GM23248 (cell line): Measurements from ENCODE around the gene ZMIZ2. TPM values are rescaled to one million over a fixed set of nuclear protein-coding genes. Genes with fewer than 3 reads are reported as not detected.
"Not testable (repeated sequence)": the region's sequence is repeated elsewhere in the genome, so short reads cannot be mapped to it uniquely, and the experiment has no call there.

Source experiments
- DNase-seq: peaks from one replicate; pipeline ENCODE4 v3.0.0-alpha.2; 2015
- H2AFZ ChIP-seq: fragments of 200-600 bp; sonication (generic); 2 replicates; pipeline ENCODE4 v1.6.1; 2016; ENCODE audit warnings: antibody characterized with exemption
- H3F3A ChIP-seq: fragments of 200-600 bp; sonication (generic); 2 replicates; pipeline ENCODE4 v1.6.1; 2016; ENCODE audit warnings: mild to moderate bottlenecking, antibody characterized with exemption, mixed run types; ENCODE audit not compliant: insufficient read depth
- H3K27ac ChIP-seq: fragments of 200-600 bp; sonication (generic); 2 replicates; pipeline ENCODE4 v1.5.1; 2016; ENCODE audit warnings: mild to moderate bottlenecking
- H3K27me3 ChIP-seq: fragments of 200-600 bp; sonication (generic); replicated peaks from 2 replicates; pipeline ENCODE4 v1.6.1; 2016; ENCODE audit warnings: mild to moderate bottlenecking; ENCODE audit not compliant: insufficient read depth
- H3K36me3 ChIP-seq: fragments of 200-600 bp; sonication (generic); 2 replicates; pipeline ENCODE4 v1.6.1; 2016; ENCODE audit warnings: low read depth, mild to moderate bottlenecking
- H3K4me1 ChIP-seq: fragments of 200-600 bp; sonication (generic); 2 replicates; pipeline ENCODE4 v1.6.1; 2016; ENCODE audit warnings: mild to moderate bottlenecking; ENCODE audit not compliant: insufficient read depth
- H3K4me2 ChIP-seq: fragments of 200-600 bp; sonication (generic); one replicate; pipeline ENCODE4 v1.6.1; 2016; ENCODE audit warnings: mild to moderate bottlenecking; ENCODE audit not compliant: unreplicated experiment
- H3K4me3 ChIP-seq: fragments of 200-600 bp; sonication (generic); 2 replicates; pipeline ENCODE4 v1.5.1; 2016; ENCODE audit warnings: mild to moderate bottlenecking
- H3K79me2 ChIP-seq: fragments of 200-600 bp; sonication (generic); 2 replicates; pipeline ENCODE4 v1.6.1; 2016; ENCODE audit warnings: mild to moderate bottlenecking; ENCODE audit not compliant: insufficient read depth
- H3K9ac ChIP-seq: fragments of 200-600 bp; sonication (generic); 2 replicates; pipeline ENCODE4 v1.6.1; 2016; ENCODE audit warnings: mild to moderate bottlenecking
- H3K9me2 ChIP-seq: fragments of 200-600 bp; sonication (generic); 2 replicates; pipeline ENCODE4 v1.6.1; 2016; ENCODE audit warnings: mixed run types, mild to moderate bottlenecking, moderate library complexity; ENCODE audit not compliant: insufficient read depth
- H3K9me3 ChIP-seq: fragments of 200-600 bp; sonication (generic); one replicate; pipeline ENCODE4 v1.6.1; 2017; ENCODE audit warnings: low read depth
- H4K20me1 ChIP-seq: fragments of 200-600 bp; sonication (generic); 2 replicates; pipeline ENCODE4 v1.6.0; 2016; ENCODE audit not compliant: insufficient read depth
- EZH2 ChIP-seq: fragments of 200-600 bp; sonication (generic); IDR thresholded peaks from 2 replicates; pipeline ENCODE4 v1.6.1; 2018; ENCODE audit warnings: antibody characterized with exemption, mild to moderate bottlenecking; ENCODE audit not compliant: insufficient read depth, poor library complexity, severe bottlenecking
- EZH2phosphoT487 ChIP-seq: fragments of 200-600 bp; sonication (generic); IDR thresholded peaks from 2 replicates; pipeline ENCODE4 v1.6.1; 2018; ENCODE audit warnings: antibody characterized with exemption, moderate library complexity, mild to moderate bottlenecking, low read depth; ENCODE audit not compliant: insufficient read depth
- WGBS, 2 experiments: methylation state at CpG; one replicate each; pipeline ENCODE4 v1.1.6; 2015 to 2017; ENCODE audit warnings: low lambda C conversion rate in 2 of 2, low coverage in 1 of 2; ENCODE audit errors: missing lambda C conversion rate in 2 of 2; 5-methylcytosine and 5-hydroxymethylcytosine counted together
- in situ Hi-C: fragments of 300-500 bp; cut with MboI; formaldehyde crosslinking; loops from 2 replicates; pipeline ENCODE4 v1.15.0; 2020
- polyA plus RNA-seq: library from polyadenylated mRNA; unstranded; fragments of >200 nt; fragmentation: Nextera tagmentation; extraction: Ambion mirVana; gene quantifications from 2 replicates; pipeline ENCODE4 v1.2.1, GENCODE V29; 2016
- total RNA-seq: library from RNA; depleted of rRNA; stranded (reverse); fragments of >200 nt; shearing (Covaris generic); gene quantifications from 2 replicates; pipeline ENCODE4 v1.2.3, GENCODE V29; 2014

ZMIZ2 gene
- total and polyA plus RNA-seq, 2 experiments from 2014 or later, result 7.8 to 9.7 TPM

DNA sequence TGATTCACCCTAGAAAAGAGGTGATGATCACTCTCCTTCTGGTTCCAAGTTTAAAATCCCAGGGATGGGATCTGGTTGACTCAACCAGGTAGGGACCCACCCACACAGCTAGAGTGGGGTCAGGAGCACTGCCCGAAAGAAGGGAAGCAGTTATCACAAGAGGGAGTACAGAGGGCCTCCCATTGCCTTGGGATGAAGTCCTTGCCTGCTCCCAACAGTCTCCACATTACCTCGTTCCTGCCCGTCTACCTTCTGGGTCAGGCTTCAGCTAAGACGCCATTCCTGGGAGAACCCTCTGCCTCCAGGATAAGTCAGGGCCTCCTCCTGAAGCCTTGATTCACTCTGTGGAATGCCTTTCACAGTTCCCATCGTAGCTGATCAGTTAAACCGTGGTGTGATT, 23.8 kb downstream of the ZMIZ2 start:
- Histone ChIP-seq H4K20me1 (no peaks in the 10 kb centered on the region), H3K36me3 (no peaks in the 10 kb centered on the region), H3K27ac (no peak overlapping the region), H3K9ac (no peak overlapping the region), H3K27me3 (no peaks in the 10 kb centered on the region), H2AFZ (no peak overlapping the region), H3K4me3 (no peak overlapping the region), H3K9me2 (no peaks in the 10 kb centered on the region), H3K79me2 (no peaks in the 10 kb centered on the region), H3K4me2 (no peak overlapping the region), H3F3A (peaks cover 23% of the 10 kb centered on the region), H3K4me1 (peaks cover 30% of the 10 kb centered on the region), H3K9me3 (no peaks in the 10 kb centered on the region)
- in situ Hi-C loops, result no loop called here
- TF ChIP-seq EZH2 (no peak), EZH2phosphoT487 (no peak)
- WGBS, 2 experiments, result 62 to 63% methylated on average over 6 of the region's 6 CpGs
- DNase-seq, result no peak

GRCh38 chr7:44772867-44773266, 24.2 kb downstream of the ZMIZ2 start:
- no peak overlapping the region for H2AFZ ChIP-seq
- in situ Hi-C loops, result no loop called here
- no peaks in the 10 kb centered on the region for H3K9me3 ChIP-seq
- no peak overlapping the region for H3K27ac ChIP-seq
- H3K4me3 ChIP-seq, result no peak overlapping the region
- no peak for DNase-seq
- no peak overlapping the region for H3K4me2 ChIP-seq
- H3K4me1 ChIP-seq, result peaks cover 26% of the 10 kb centered on the region
- H3K9ac ChIP-seq, result no peak overlapping the region
- no peaks in the 10 kb centered on the region for H3K79me2 ChIP-seq
- TF ChIP-seq EZH2phosphoT487, result no peak
- no peak for TF ChIP-seq EZH2
- H3K9me2 ChIP-seq, result no peaks in the 10 kb centered on the region
- H4K20me1 ChIP-seq, result no peaks in the 10 kb centered on the region
- WGBS, 2 experiments, result 69 to 70% methylated on average over 10 of the region's 10 CpGs
- peaks cover 23% of the 10 kb centered on the region for H3F3A ChIP-seq
- no peaks in the 10 kb centered on the region for H3K36me3 ChIP-seq
- H3K27me3 ChIP-seq, result no peaks in the 10 kb centered on the region

DNA sequence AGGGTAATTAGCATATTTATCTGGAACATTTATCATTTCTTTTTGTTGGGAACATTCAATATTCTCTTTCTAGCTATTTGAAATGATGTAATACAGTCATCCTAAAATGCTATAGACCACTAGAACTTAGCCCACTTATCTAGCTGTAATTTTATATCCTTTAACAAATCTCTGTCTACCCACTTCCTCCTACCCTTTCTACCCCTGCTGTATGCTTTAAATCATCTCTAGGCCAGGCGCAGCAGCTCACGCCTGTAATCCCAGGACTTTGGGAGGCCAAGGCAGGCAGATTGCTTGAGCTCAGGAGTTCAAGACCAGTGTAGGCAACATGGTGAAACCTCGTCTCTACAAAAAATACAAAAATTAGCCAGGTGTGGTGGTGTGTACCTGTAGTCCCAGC, 25.8 kb downstream of the ZMIZ2 start:
- DNase-seq, H3K4me2 ChIP-seq, H3K27ac ChIP-seq, H4K20me1 ChIP-seq, H3K9me3 ChIP-seq, in situ Hi-C loops, H3K9me2 ChIP-seq, H3K4me1 ChIP-seq, H3K9ac ChIP-seq, H3K36me3 ChIP-seq, H2AFZ ChIP-seq, H3K4me3 ChIP-seq, H3K27me3 ChIP-seq, H3K79me2 ChIP-seq: not testable (repeated sequence)
- WGBS, 2 experiments, result 70 to 76% methylated on average over 3 of the region's 3 CpGs
- H3F3A ChIP-seq, result peaks cover 15% of the 10 kb centered on the region; the same call in 1 of the 2 replicates

- no peaks in the 10 kb centered on the region for H3K36me3 ChIP-seq
- H3F3A ChIP-seq, result peaks cover 5% of the 10 kb centered on the region; the same call in 1 of the 2 replicates
- H3K79me2 ChIP-seq, result no peaks in the 10 kb centered on the region
- H3K27me3 ChIP-seq, result no peaks in the 10 kb centered on the region
- no peak overlapping the region for H3K9ac ChIP-seq
- no peaks in the 10 kb centered on the region for H3K9me3 ChIP-seq
- no peak overlapping the region for H3K4me2 ChIP-seq
- in situ Hi-C loops, result no loop called here
- no peaks in the 10 kb centered on the region for H4K20me1 ChIP-seq
- H3K4me3 ChIP-seq, result no peak overlapping the region
- H3K9me2 ChIP-seq, result no peaks in the 10 kb centered on the region
- no peak overlapping the region for H2AFZ ChIP-seq
- TF ChIP-seq EZH2 (no peak), EZH2phosphoT487 (no peak)
- no peak for DNase-seq
- no peak overlapping the region for H3K27ac ChIP-seq
- no peaks in the 10 kb centered on the region for H3K4me1 ChIP-seq
- 73 to 76% methylated on average over 6 of the region's 6 CpGs for WGBS, 2 experiments
Measured at GRCh38 chr7:44775383-44776107, 26.9 kb downstream of the ZMIZ2 start.

DNA sequence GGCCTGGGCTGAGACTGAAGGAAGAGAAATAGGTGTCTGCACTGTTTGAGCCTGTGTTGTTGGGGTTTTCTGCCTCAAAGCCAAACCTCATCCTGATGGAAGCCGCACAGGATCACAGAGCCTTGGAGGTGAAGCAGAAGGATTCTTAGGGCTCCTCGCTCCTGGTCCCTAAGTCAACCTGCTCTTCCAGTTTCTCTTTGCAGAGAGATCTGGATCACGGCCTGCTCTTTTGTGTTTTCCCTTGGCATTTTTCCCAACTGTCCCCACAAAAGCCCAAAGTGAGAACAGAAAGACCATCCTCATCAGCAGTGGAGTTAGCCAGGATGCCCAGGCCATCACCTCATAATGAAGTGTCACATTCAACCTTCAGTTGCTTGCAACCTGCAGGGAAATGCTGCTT, 27.6 kb downstream of the ZMIZ2 start:
- no peaks in the 10 kb centered on the region for H3K9me3 ChIP-seq
- H3K4me1 ChIP-seq, result no peaks in the 10 kb centered on the region
- H3F3A ChIP-seq, result no peaks in the 10 kb centered on the region
- H3K4me3 ChIP-seq, result no peak overlapping the region
- no peak overlapping the region for H3K9ac ChIP-seq
- 66 to 71% methylated on average over 3 of the region's 3 CpGs for WGBS, 2 experiments
- no peak for TF ChIP-seq EZH2phosphoT487
- TF ChIP-seq EZH2, result no peak
- no peaks in the 10 kb centered on the region for H3K79me2 ChIP-seq
- no peaks in the 10 kb centered on the region for H3K9me2 ChIP-seq
- H4K20me1 ChIP-seq, result no peaks in the 10 kb centered on the region
- H3K27ac ChIP-seq, result no peak overlapping the region
- no peaks in the 10 kb centered on the region for H3K27me3 ChIP-seq
- H2AFZ ChIP-seq, result no peak overlapping the region
- in situ Hi-C loops, result no loop called here
- no peaks in the 10 kb centered on the region for H3K36me3 ChIP-seq
- DNase-seq, result no peak
- no peak overlapping the region for H3K4me2 ChIP-seq
